H1 (cell line): ENCODE measurements around the gene ARL14. TPM values are rescaled to one million over a fixed set of nuclear protein-coding genes. Genes with fewer than 3 reads are reported as not detected.

ENCODE experiments used
- CHD2 ChIP-seq: IDR thresholded peaks from 2 replicates; pipeline ENCODE4 v1.6.1; 2012; ENCODE audit warnings: low read length, improper control_type of control experiment
- CHD7 ChIP-seq: fragments of 300-600 bp; sonication (generic); IDR thresholded peaks from 2 replicates; pipeline ENCODE4 v1.7.1; 2012; ENCODE audit warnings: low read length, moderate library complexity, mild to moderate bottlenecking, inconsistent platforms; ENCODE audit not compliant: insufficient replicate concordance
- CREB1 ChIP-seq: IDR thresholded peaks from 2 replicates; pipeline ENCODE4 v1.6.1; 2012; ENCODE audit warnings: inconsistent platforms
- EP300 ChIP-seq, 2 experiments: IDR thresholded peaks; 1 replicate in 1 of 2; 2 replicates in 1 of 2; pipeline ENCODE4 v1.6.1; 2011 to 2012; ENCODE audit warnings: low read depth in 2 of 2, low read length in 2 of 2, mild to moderate bottlenecking in 2 of 2, borderline replicate concordance in 1 of 2, inconsistent platforms in 1 of 2, moderate library complexity in 1 of 2
- KDM5A ChIP-seq: fragments of 200-600 bp; IDR thresholded peaks from 2 replicates; pipeline ENCODE4 v1.7.1; 2012; ENCODE audit warnings: mild to moderate bottlenecking, low read length, inconsistent platforms, mixed read lengths
- MAX ChIP-seq: IDR thresholded peaks from 2 replicates; pipeline ENCODE4 v1.6.1; 2012; ENCODE audit warnings: inconsistent platforms
- POLR2A ChIP-seq, 2 experiments: IDR thresholded peaks; 1 replicate in 1 of 2; 2 replicates in 1 of 2; pipeline ENCODE4 v1.6.1; 2011; ENCODE audit warnings: low read depth in 2 of 2, low read length in 2 of 2, mild to moderate bottlenecking in 2 of 2; ENCODE audit errors: control extremely low read depth in 1 of 2
- RFX5 ChIP-seq: IDR thresholded peaks from 2 replicates; pipeline ENCODE4 v1.6.1; 2011; ENCODE audit warnings: low read depth, low read length, improper control_type of control experiment, borderline replicate concordance
- SIX5 ChIP-seq: IDR thresholded peaks from 2 replicates; pipeline ENCODE4 v1.6.1; 2011; ENCODE audit warnings: mild to moderate bottlenecking, low read depth, low read length
- SRF ChIP-seq: IDR thresholded peaks from 2 replicates; pipeline ENCODE4 v1.6.1; 2011; ENCODE audit warnings: mild to moderate bottlenecking, low read depth, low read length, moderate library complexity
- TAF7 ChIP-seq: optimal IDR thresholded peaks from 2 replicates; pipeline ENCODE3; 2011; ENCODE audit warnings: low read depth, mild to moderate bottlenecking, inconsistent platforms, low read length, moderate library complexity, borderline replicate concordance
- YY1 ChIP-seq: IDR thresholded peaks from 2 replicates; pipeline ENCODE4 v1.6.1; 2011; ENCODE audit warnings: low read depth, mild to moderate bottlenecking, low read length
- polyA plus RNA-seq, 7 experiments: library from polyadenylated mRNA; depleted of rRNA in 3 of 7; stranded (reverse) in 5 of 7; unstranded in 2 of 7; fragments of >200 nt in 5 of 7; fragments of 200-250 nt in 2 of 7; gene quantifications; 1 replicate in 5 of 7; 2 replicates in 1 of 7; 4 replicates in 1 of 7; pipeline versions ENCODE4 v1.2.1 to v1.2.3, GENCODE V29; 2011 to 2013; ENCODE audit warnings: missing spikeins in 2 of 7, mixed read lengths in 2 of 7
- total RNA-seq: library from RNA; stranded (reverse); fragmentation: NEBNext Ultra II Directional; extraction: Animal tissue kit (Norgen Biotek cat#: 25700); gene quantifications from 2 replicates; pipeline ENCODE4 v1.2.1, GENCODE V29; 2021

Gene ARL14
- total and polyA plus RNA-seq, 2 of the 8 experiments (the other 6 are each of a cell fraction or from before 2014, with no cell fraction given) = not detected

DNA sequence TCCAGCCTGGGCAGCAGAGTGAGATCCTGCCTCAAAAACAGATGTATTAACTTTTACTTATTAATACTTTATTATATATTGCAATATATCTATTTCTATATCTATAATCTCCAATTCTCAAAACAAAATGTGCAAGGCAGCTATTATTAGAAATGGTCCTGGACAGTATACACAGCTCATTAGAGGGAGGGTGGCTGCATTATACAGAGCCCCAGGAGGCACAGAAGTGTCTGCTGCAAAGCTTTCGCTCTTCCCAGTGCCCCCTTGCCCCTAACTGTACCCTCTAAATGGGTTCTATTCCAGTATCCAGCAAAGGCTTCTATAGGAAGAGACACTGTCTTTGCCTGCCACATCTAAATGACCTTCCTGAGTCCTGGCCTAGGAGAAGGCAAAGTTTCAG lies 24.5 kb downstream of the ARL14 start (continued):
- no peak for TF ChIP-seq CHD7
- TF ChIP-seq KDM5A = no peak
- TF ChIP-seq CREB1 = no peak
- TF ChIP-seq SIX5 = no peak
- TF ChIP-seq TAF7 = no peak
- no peak for TF ChIP-seq POLR2A (IDR thresholded peaks at IDR 0.05; ENCODE audit: control extremely low read depth in 1 of 2, low read depth in 2 of 2, low read length in 2 of 2)
- no peak for TF ChIP-seq MAX
- no peak for TF ChIP-seq CHD2
- TF ChIP-seq RFX5 = no peak
- no peak for TF ChIP-seq YY1
- TF ChIP-seq EP300 (IDR thresholded peaks at IDR 0.05; ENCODE audit: borderline replicate concordance in 1 of 2, low read depth in 2 of 2, low read length in 2 of 2) = no peak
- no peak for TF ChIP-seq SRF
